UCSD-AML1 (cell line): ENCODE measurements around the gene TPCN2.

Experiments used
- DNase-seq: peaks from one replicate; lab custom pipeline; 2025; ENCODE audit not compliant: unreplicated experiment; lab: John Stamatoyannopoulos, UW

Gene TPCN2

DNA sequence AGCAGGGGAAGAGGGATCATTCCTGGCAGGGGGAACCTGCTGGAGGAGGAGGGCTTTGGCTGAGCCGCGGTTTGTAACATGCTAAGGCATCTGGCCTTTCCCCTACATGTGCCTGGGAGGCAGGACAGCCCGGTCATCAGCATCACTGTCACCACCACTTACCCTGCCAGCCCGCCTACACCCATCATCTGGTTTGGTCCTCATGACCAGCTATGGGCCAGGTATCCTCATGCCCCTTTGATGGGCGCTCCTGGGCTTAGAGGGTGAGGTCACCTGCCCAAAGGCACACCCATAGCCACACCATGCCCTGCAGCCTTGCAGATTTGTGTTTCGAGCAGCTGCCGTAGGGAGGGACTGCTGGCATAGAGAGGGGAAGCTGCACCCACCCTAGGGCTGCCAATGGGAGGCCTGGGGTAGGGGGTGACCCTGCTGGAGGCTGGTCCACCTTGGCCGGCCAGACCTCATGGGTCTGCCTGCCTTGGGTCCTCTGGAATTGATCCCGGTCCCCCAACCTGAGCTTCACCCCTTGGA, 38.3 kb upstream of the TPCN2 start:
- no peak for DNase-seq

DNA sequence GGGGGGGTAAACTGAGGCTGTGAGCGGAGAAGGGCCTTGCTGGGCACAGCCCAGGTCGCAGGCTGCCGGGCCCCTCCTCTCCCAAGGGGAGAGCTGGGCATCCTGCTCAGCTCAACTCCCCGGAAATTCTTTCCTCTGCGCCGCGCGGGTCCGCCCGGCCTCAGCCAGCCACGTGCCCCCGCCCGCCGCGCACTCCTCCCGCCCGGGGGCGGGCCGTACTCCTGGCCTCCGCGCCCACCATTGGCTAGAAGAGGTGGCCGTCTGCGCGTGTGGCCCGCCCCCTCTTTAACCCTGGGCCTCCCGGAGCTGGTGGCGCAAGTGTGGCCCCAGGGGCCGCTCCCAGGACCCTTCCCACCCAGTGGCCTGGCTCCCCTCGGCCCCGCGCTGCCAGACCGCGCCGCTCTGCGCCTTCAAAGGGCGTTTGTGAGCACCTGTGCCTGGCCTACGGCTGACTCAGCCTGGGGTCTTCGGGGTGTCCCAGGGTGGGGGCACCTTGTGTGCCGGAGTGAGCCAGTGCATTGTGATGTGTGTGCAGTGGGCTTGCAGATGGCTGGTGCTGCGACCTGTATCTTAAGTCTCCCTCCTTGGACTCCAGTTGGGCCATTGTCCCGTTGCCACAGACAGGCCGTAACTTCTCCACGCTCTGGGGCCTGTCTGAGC, 37.6 kb upstream of the TPCN2 start:
- DNase-seq: no peak

DNA sequence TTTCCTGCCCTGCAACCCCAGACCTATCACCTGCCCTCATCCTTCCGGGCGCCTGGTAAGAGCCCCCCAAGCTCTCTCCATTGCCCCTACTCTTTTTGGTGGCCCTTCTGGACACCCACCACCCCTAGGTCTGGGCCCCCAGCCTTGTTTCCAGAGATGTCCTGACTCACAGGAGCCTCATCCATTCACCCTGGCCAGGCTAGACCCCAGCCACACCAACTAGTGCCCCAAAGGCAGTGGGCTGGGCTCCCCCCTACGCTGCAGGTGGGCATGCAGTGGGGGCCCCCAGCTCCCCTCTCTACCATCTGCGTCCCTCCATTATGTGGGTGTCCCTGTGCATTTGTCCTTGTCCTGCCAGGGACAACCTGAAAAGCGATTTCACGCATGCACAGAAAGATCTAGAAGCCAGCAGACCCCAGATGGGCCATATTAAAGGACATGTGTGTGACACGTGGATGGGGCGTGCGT, 37.1 kb upstream of the TPCN2 start:
- DNase-seq: no peak

DNA sequence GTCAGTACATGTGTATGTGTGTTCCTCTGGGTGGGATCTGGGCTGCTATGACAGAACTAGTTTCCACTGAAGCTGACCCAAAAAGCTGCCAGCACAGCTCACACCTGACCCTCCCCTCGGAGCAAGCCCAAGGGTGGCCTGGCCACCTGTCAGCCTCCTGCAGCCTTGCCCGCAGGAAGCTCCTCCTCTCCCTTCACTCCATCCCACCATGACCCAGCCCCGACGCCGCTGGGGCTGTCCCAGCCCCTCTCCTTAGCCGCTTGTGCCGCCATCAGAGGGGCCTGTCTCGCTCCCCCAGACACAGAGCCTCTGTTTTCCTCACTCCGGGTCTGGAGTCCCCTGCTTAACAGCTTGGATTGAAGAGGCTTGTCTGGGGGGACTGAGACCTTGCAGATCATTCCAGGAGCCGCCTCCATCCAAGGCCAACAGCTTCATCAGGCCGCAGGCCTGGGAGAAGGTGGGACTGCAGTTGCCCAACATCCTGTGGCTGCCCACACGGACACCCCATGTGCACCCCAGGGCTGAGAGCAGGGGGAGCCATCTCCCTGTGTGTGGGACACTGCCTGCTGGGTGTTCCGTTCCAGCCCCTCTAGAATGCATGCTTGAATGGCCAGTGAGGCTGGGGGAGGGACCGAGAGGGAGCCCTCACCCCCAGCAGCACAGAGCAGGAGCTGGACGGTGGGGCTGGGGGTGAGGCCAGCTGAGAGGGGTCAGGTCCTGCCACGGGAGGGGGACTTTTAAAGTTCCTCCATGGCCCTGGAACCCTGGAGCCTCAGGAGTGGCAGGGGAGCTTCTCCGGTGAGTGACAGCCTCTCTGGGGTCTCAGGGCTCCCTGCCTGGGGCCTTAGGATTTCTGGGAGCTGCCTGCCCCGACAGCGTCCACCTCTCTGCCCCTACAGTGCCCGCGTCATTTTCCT, 36.4 kb upstream of the TPCN2 start:
- DNase-seq: no peak

DNA sequence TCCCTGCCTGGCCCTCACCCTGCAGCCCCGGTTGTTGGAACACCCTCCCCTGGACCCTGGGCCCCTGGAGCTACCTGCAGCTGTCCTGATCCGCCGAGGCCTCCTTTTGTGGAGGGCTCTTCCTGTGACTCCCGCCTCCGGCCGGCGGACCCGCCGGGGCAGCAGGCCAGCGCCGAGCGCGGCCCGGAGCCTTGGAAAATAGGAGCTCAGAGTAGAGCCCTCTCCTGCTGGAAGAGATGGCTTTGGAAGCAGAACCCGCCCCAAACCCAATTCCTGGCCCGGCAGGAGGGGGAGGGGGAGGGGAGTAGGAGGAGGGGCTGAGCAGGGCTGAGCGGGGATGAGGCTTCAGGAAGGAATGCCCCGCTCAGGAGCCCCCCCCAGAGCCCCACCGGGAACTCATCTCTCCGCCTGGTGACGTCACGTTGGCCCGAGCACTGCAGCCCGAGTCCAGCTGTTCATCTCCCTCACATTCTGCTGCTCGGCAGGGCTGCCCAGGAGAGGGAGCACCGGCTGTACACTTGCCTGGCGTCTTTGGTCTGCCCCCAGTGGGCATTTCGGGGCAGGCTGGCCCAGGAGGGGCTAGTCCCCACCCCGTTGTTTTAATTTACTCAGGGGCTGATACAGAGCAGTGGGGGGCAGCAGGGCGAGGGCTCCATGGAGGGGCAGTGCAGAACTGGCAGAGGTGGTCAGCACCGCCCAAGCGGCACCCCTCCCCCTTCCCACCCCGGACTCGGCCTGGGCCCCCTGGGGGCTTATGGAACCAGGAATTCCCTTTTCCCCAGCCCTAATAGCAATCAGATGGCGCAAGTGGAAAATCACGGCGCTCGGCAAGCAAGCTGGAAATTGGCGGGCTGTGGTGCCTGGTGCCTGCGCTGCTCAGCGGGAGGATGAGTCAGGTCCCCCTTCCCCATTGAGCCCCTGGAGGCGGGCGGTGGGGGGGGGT, 35.5 kb upstream of the TPCN2 start, which contains the start of gene MRGPRF:
TSS of gene MRGPRF (minus strand) at position 238 of the 943 bp plus-strand sequence. CDS start 3,345 bp downstream, outside the sequence.
- DNase-seq: no peak

DNA sequence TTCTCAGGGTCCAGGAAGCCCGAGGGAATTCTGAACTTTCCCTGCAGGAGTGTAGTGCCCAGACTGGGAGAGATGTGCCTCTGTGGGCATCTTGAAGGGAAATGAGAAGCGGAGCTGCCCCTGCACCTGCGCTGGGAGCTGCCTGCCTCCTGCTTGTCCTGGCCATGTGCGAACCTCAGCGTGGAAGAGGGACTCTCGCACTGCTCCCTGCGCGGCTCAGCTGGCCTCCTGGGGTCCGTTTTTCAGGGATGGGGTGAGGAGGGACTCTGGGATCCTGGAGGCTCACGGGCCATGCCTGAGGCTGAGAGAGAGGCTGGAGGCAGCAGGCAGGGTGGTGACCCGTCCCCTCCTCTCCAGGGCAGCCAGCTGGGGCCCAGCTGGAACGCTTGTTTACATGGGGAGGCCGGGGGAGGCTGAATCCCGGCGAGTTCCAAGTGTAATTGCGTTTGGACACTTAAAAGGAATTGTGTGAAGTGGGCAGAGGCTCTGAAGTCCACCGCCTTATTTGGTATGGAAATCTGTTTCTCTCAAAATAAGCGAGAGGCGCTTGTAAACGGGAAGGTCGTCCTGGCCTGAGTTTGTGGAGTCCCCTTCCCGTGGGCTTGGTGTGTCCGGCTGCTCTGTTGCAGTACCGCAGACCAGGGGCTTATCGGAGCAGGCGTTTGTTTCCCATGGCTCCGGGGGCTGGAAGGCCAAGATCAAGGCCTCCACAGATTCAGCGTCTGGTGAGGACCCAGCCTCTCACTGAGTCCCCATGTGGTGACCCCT, 34.5 kb upstream of the TPCN2 start:
- no peak for DNase-seq

DNA sequence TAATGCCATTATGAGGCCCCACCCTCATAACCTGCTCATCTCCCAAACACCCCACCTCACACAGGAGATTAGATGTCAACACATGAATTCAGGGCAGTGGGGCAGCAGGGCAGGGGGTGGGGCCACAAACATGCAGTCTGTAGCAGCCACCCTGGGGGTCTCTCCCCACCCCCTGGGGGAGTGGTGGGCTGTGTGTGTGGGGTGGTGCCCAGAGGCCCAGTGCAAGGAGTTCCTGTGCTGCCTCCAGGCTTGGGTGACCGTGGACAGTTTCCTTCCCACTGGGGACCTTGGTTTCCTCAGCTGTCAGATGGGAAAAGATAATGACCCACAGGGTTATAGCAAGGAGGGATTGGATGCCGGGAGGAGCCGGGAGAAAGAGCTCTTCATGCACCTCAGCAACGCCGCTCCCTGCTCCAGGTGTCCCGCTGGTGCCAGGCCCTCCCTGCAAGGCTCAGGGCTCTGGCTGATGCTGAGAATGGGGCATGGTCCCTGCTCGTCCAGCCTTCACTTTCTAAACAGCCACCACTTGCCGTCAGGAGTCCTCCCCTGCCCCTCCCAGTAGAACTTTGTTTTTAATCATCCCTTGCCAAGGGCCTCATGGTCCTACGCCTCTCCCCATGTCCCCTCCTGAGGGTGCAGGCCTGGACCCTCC, 33.7 kb upstream of the TPCN2 start:
- no peak for DNase-seq

DNA sequence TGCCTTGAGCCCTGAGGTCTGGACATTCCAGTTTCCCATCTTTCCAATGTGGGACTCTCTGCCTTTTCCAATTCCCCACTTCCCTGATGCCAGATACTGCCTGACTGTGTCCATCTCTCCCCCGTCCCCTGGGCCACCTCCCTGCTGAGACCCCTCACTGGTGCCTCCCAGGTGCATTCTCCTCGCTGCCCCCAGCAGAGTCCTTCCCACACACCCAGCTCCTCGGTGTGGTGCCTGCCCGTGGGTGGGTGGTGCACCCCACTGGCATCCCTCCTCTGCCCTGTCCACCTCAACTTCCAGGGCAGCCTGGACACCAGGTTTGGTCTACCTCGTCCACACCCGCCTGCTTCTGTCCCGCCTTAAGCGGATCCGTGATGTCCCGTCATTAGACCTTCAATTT, 30.8 kb upstream of the TPCN2 start:
- DNase-seq: no peak

DNA sequence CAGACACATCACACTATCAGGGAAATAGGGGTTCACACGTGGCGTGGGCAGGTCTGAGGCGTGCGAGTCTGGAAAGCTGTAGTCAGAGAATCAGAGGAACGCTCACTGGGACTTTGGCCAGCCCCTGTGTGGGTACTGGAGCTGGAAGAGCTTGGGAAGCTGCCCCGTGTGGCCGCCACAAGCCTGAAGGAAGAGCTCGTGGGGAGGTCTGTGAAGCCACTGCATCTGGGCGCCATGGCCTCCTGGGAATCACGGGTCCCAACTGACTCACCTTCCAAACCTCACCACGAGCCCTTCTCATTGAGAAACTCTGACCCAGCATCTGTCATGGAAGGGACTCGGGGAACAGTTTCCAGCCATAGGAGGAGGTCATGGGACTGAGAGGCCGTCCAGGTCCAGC, 29.8 kb upstream of the TPCN2 start:
- no peak for DNase-seq

DNA sequence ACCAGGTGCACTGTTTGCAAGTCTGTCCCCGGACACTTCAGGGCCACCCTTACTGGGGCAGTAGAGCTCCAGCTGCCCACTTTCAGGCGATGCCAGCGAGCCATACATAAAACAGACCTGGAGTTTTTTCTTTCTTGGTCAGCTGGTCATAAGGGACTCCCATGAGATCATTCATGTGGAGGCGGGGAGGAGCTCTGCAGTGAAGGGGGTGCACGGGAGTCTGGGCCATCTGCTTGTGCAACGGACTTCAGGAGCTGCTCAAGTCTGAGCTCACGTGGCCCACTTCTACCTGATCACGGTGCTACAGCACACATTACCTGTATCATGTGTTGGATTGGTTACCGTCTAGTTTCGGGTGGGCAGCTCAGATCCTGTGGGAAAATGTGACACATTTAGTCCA, 26.5 kb upstream of the TPCN2 start:
- DNase-seq: no peak

DNA sequence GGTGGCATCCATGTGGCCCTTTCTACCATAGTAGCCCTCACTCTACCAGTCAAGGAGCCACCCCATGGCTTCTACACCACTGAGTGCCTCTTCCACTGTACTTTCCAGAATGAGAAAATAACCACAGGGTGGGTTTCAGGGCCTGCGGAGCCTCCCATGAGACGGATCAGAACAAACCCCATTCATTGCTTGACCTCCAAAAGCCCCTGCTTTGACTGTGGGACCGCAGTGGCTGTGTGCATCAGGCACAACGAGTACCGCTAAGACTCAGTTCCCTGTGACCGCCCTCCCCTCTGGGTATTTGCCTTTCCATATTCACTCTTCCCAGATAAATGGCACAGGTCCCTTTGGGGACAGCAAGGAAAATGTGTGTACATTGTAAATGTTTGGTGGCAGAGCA, 24.2 kb upstream of the TPCN2 start:
- DNase-seq: no peak

DNA sequence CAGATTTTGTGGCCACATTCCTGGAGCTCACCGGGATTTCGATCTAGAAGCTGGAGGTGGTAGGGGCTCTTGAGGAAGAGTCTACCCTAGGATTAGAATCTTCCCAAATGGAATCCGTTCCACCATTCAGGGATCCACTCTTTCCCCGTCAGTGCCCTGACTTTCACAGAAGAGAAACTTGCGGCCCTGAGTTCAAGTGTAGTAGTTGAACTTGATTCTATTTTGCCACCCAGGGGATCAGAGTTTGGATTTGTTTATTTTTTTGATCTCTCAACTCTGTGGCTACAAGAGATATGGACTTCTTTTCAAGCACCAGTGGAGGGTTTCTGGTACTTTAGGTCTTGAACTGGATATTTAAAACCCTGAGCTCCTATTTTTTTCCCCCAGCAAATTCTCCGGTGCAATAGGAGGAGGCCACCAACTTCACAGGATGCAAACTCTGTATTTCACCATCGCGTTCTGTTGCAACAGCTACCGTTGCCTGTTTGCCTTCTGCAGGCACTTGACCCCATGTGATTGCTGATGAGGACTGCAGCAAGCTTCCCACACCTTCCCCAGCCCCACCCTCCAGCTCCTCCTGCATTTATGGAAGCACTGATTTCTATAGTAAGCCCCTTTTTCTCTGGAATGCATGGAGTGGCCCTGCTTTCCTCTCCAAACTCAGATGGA, 20.9 kb upstream of the TPCN2 start:
- DNase-seq: no peak

DNA sequence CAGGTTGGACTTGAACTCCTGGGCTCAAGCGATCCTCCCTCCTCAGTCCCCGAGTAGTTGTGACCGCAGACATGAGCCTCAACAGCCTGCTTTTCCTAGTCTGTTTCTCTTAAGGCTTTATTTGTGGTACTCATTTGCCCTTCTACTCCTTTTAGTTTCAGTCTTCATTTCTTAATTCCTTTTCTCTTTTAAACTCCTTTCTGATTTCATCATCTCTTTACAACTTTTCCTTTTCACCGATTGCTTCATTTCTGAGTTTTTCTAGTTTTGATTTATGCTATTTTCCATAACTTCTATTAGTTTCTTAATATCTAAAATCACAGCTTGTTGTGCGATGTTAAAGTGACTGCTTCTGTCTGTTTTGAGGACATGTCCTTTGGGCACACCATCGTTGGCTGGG, 18.4 kb upstream of the TPCN2 start:
- no peak for DNase-seq

DNA sequence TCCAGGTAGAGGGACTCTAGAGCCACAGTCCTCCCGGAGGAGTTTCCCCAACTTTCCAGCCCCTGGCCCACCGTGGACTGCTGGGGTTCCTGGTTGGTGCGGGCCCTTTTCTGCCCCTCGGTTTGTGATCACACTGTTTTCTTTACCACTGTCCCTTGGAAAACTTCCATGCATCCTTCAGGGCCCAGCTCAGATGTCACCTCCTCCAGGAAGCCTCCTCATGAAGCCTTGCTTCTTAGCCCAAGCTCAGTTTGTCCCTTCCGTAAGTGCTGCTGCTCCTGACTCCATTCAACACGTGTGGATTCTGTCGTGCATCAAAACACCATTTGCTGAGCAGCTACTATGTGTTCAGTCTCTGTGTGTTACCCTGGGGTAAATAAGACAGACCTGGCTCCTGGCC, 15.9 kb upstream of the TPCN2 start:
- no peak for DNase-seq

DNA sequence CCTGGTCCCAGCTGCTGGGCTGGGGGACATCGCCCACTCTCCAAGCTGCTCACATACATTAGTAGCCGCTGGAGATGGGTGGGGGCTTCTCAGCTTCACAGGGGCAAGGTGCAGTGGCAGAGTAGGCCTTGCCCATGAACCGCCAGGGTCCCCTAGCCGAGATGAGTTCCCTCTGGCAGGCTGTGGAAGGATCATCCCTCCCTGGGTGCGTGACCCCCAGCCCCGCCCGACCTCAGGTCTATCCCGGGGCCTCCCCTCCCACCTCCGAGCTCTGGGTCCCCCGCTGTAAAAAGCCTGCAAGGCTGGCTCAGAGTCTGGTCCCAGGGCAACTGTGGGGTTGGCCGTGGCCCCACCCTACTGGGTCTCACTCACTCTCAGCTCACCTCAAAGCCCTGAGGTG, 15.3 kb upstream of the TPCN2 start:
- no peak for DNase-seq

DNA sequence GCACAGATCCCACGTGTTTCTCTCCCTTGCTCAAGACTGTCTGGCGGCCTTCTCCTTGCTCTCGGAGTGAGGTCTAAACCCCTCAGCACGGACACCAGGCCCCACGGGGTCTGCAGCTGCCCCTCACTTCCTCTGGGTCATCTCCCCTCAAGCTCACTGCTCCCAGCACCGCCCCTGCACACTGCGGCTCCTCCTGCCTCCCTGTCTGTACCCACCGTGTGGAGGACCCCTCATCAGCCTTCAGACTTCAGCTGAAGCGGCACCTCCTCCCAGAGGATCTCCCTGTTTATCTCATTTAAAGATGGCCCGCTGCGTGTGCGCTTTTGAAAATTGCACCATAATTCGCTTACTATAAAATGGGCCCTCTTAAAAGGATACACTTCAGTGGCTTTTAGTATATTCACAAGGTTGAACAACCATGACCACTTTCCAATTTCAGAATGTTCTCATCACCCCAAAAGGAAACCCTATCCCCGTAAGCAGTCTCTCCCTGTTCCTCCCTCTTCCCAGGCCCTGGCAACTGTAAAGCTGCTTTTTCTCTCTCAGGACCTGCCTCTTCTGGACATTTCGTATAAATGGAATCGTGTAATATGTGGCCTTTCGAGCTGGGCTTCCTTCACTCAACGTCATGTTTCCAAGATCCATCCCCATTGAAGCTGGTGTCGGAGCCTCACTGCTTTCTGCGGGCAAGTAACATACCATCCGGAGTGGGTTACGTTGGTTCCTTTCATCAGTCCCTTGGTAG, 14.4 kb upstream of the TPCN2 start:
- no peak for DNase-seq

DNA sequence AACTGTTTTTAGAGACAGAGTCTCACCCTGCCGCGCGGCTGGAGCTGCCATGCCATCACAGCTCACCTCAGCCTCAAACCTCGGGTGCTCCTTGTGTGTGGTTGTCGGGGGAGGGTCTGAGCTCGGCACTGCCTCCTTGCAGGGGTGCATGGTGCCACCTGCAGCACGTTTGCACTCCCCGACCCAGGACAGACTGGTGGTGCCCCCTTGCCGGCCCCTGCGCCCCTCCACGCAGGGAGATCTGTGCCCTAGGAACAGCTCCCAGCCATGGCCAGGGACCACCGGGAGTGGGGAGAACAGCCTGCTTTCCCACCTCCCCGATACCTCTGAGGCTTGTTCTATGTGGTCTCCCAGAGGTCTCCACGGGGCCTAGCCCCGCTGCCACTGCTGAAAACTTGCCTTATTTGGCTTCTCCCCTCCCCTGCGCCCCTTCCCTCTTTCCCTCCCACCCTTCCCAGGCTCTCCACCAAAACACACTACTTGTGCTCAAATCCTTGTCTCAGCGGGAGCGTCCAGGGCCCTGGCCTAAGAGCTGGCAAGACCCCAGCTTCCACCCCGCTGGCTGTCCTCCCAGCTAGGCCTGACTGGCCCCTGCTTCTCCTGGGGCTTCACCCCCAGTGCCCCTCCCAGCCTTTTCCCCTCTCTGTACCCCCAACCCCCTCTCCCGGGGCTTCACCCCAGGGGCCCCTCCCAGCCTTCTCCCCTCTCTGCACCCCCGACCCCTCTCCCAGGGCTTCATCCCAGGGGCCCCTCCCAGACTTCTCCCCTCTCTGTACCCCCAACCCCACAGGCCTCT, 13.4 kb upstream of the TPCN2 start:
- DNase-seq: no peak

DNA sequence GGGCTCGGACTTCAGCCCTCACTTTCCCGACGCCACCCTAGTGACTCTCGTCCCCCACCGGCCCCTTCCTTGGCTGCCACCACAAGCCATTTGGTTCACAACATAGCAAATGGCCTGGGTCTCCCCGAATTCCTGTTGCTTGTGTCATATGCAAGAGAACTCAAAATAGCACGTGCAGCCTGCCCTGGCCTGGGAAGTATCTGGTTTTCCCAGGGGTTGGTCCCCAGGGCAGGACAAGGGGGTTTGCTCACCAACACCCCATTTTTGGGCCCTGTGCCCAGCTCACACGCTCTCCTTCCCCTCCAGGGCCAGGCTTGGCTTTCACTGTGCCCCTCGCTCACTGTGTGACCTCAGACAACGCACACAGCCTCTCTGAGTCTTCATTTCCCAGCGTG, 12.8 kb upstream of the TPCN2 start:
- DNase-seq: no peak
